ENCODE data around the gene UACA.
"Not testable (repeated sequence)": the region's sequence is repeated elsewhere in the genome, so short reads cannot be mapped to it uniquely, and the experiment has no call there.

UACA gene

GRCh38 chr15:70672081-70672480 is 91.3 kb downstream of the UACA start:
- DNase-seq (ENCODE audit: insufficient read length, low spot score) (no peak), FAIRE-seq (peak; percentile 75)

GRCh38 chr15:70670680-70671079 is 92.7 kb downstream of the UACA start:
- FAIRE-seq (no peak), DNase-seq (ENCODE audit: insufficient read length, low spot score) (no peak)

DNA sequence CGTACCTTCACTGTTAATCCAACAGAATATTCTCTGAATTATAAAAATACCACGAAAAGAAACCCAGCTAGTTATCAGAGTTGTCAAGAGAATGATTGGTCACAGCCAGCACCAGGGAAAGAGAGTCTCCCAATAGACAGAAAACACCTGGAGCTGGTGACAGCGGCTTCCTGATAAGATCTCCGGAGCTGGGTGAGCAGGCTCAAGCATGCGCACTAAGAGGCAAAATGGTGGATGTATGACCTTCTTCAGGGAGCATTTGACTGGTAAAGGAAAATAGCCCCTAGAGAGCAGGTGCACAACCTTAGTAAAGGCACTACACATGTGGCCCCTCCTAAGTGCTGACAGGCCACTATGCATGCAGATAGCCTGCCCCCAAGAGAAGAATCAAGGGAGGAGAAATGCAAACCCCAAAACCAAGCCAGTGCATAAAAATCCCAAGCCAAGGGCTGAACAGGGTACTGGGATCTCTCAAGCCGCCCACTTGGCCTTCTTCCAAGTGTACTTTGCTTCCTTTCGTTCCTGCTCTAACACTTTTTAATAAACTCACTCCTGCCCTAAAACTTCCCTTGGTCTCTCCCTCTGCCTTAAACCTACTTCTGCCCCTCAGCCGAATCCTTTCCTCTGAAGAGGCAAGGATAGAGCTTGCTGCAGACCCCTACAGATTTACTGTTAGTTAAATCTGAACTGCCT is 93.2 kb downstream of the UACA start:
- no peak for FAIRE-seq
- no peak for DNase-seq (ENCODE audit: insufficient read length, low spot score)

GRCh38 chr15:70669006-70669602 is 94.3 kb downstream of the UACA start:
- no peak for DNase-seq (ENCODE audit: insufficient read length, low spot score)
- FAIRE-seq, result peak; percentile 87

DNA sequence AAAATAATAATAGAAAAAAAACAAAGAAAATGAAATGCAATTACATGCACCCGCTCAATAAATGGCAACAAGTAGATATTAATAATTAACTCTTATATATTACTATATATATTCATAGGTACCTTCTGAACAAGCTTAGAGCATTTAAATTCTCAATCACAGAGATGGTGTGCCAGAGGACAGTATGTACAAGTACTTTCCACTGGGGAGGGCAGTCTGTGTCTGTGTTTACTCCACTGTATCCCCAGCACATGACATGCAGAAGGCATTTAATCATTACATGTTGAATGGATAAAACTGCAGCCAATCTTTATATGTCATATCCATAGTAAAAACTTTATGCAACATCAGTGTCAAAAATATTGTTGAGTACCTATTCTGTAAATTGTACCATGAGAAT is 97.8 kb downstream of the UACA start:
- DNase-seq (ENCODE audit: insufficient read length, low spot score) (no peak), FAIRE-seq (no peak)

DNA sequence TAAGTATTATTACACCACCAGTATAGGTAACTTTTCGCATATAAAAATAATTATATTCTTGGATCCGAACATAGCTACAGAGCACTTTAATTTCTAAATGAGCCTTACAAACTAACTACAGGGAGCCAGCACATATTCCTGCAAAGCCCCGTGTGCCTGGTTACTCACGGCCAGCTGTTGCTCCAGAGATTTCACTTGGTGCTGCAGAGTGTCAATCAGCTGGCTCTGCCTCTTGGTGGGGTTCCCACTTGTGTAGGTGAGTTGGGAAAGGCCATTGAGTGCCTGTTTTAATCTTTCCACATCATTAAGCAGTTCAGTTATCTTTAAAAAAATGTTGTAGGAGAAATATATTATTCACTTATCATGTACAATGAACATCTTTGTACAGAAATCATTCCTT is 98.9 kb downstream of the UACA start:
- FAIRE-seq (no peak), DNase-seq (ENCODE audit: insufficient read length, low spot score) (no peak)

DNA sequence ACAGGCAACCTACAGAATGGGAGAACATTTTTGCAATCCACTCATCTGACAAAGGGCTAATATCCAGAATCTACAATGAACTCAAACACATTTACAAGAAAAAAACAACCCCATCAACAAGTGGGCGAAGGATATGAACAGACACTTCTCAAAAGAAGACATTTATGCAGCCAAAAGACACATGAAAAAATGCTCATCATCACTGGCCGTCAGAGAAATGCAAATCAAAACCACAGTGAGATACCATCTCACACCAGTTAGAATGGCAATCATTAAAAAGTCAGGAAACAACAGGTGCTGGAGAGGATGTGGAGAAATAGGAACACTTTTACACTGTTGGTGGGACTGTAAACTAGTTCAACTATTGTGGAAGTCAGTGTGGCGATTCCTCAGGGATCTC is 100.3 kb downstream of the UACA start:
- FAIRE-seq; DNase-seq (ENCODE audit: insufficient read length, low spot score): not testable (repeated sequence)

- FAIRE-seq, result no peak
Observed at GRCh38 chr15:70659662-70660061, 103.7 kb downstream of the UACA start.

DNA sequence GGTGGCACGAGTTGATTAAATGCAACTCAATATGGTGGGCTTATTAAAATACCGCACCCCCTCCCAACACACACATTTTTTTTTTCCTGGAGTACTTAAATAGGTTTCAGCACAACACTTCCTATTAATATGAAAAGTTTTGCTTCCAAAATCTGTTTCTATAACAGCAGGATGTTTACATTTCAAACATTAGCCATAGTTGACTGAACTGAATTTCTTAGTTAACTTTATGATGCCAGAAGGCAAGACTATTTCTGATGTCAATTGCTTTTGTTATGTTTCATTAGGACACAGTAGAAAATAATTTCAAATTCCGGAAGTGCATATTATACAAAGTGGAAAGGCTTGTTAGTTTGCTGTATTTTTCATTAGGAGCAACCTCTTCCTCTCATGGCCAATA is 104.7 kb downstream of the UACA start:
- FAIRE-seq, result no peak

More at GRCh38 chr15:70659662-70660061, 103.7 kb downstream of the UACA start:
- no peak for DNase-seq (ENCODE audit: insufficient read length, low spot score)

GRCh38 chr15:70653426-70653825 is 109.9 kb downstream of the UACA start:
- FAIRE-seq (no peak), DNase-seq (ENCODE audit: insufficient read length, low spot score) (no peak)

More for the DNA sequence above, 104.7 kb downstream of the UACA start:
- no peak for DNase-seq (ENCODE audit: insufficient read length, low spot score)

- no peak for DNase-seq (ENCODE audit: insufficient read length, low spot score)
- FAIRE-seq, result no peak
Observed at GRCh38 chr15:70652341-70652740, 111.0 kb downstream of the UACA start.

GRCh38 chr15:70651303-70651845 is 112.0 kb downstream of the UACA start:
- no peak for FAIRE-seq

DNA sequence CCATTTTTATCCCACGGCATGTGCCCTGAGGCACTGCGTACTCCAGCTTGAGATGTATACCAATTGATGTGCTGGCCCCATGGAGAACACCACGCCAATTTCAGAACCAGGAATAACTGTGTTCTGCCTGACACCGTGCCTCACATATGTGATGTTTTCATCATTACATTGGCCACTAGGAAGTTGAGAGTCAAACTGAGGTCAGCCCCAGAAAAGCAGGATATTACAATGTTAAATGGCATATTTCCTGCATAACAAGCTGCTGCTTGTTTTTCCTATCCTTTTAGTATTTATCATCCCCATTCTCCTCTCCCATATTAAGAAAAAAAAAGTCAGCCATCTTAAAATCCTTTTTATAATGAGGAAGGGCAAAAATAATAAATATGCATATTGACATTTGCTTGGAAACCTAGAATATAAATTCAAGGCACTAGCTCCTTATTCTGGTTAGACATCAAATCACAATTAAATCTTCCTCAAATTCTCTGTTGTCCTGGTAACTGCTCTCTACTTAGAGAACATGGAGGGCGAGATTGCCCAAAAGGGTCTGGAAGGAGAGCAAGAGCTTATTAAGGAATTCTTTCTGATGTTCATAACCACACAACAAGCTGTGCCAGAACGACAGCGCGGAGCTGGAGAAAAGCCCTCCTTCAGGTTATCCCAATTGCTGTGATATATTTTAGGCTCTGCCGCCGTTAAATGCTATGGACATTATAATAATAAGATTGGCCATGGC is 112.6 kb downstream of the UACA start:
- no peak for DNase-seq (ENCODE audit: insufficient read length, low spot score)
- no peak for FAIRE-seq

More at GRCh38 chr15:70651303-70651845, 112.0 kb downstream of the UACA start:
- DNase-seq (ENCODE audit: insufficient read length, low spot score), result no peak

DNA sequence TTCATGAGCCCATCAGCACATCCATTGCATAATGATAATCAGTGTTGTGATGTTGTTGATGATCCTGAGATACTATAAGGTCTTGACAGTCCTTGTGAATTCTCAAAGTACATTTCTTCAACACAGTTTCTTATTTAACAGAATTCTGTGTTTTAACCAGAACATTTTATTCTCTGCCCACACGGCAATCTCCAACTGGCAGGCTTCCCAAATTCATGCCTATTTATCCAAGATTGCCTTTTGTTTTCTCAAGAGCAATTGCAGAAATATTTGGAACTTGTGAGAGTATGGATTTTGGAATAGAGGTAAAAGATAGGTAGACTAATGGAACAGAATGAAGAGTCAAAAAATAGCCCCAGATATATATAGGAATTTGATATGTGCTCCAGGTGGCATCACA is 116.0 kb downstream of the UACA start:
- DNase-seq (ENCODE audit: insufficient read length, low spot score) (no peak), FAIRE-seq (no peak)

DNA sequence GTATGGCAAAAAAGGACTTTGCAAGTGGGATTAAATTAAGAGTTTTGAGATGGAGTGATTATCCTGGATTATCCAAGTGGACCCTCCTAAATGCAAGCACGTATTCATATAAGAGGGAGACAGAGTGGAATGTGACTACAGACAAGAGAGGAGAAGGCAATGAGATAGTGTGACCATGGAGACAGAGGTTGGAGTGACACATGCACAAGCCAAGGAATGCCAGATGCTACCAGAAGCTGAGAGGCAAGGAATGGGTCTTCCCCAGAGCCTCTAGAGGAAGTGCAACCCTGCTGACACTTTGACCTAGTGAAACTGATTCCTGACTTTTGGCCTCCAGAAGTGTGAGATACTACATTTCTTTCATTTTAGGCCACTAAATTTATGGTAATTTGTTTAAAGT is 117.2 kb downstream of the UACA start:
- DNase-seq (ENCODE audit: insufficient read length, low spot score), result no peak
- FAIRE-seq, result no peak

GRCh38 chr15:70643783-70644125 is 119.6 kb downstream of the UACA start:
- FAIRE-seq, result no peak
- DNase-seq (ENCODE audit: insufficient read length, low spot score), result no peak

DNA sequence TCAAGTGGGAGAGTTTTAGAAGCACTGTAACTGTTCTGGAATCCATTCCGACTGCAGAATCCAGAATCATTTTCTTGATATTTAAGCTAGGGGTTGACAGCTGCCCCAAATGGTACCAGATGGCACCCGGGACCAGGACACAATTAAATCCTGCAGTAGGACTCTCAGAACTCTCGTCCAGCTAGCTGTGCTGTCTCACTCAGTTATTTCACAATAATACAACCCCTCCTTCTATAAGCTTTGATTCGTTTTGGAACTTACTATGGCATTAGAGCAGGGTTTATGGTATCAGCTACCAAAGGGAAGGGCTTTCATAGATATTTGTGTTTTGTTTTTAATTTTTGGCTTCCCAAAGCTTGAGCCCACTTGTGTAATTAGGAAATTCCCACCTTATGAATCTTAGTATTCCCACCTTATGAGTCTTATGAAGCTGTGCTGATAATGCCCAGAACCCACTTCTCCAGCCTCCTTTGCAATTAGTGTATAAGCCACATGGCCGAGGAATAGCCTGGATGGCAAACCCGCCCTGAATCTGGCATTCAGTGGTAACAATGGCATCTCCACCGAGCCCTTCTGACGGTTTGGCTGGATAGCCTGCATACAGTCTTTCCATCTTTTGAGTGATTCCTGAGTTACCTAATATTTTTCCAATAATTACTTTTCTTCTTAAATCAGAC is 120.1 kb downstream of the UACA start:
- FAIRE-seq (no peak), DNase-seq (ENCODE audit: insufficient read length, low spot score) (no peak)

DNA sequence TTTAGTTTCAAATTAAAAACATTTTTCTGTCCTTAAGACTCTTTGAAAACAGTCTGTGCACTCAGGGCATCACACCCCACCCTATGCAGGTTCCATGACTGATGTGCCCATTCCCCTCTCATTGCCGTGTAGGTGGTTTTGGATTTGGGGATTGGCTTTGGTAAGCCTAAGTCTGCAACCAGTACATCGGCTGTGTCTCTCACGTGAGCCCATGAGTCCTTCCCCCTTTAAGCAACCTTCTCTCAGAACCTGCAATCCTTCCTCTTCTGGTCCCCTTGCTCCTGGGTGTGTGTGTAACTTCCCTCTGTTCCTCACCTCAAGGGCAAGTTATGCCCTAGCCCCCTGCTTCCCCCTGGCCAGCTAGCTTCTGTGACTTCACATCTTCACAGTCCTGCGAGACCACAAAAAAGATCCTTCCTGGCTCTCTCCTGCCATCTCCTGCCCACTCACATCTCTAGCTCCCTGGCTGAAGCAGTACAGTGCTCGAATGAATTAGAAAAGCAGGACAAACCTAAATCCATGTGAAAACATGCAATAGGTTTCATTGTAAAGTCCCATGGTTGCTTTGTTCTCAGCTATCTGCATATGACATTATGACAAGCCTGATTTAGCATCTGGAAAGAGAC is 126.7 kb downstream of the UACA start:
- FAIRE-seq (no peak), DNase-seq (ENCODE audit: insufficient read length, low spot score) (no peak)

DNA sequence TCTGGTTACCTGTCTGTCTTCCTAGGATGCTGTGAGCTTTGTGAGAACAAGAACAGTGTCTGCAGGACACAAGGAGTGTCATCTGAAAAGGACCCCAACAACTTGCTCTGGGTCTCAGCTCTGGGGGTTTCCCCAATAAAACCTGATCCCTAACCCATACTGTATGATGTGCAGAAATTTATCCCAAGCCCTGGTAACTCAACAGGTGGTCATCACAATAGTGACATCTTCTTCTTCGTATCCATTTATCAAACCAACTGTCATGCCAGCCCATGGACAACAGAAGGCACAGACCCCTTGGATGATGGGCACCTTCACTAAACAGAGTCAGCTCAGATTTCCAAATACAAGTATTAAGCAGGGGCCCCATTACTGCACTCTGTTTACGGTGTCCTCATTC is 127.5 kb downstream of the UACA start:
- no peak for FAIRE-seq
- DNase-seq (ENCODE audit: insufficient read length, low spot score), result no peak

DNA sequence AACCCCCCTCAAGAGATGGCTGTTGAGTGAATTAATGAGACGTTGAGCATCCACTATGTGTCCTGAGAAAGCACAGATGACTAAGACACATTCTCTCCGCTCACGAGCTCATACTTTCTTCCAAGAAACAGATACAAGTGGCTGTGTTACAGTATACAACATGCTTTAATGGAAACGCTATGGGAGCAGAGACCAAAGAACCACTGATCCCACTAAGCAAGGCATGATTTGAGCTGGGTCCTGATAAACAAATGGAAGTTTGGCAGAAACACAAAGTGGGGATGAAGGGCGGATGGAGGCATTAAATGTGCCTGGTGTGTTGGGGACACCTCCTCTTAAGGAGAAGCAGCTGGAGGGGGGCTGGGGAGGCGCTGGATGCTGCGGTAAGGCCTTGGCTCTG is 129.4 kb downstream of the UACA start:
- DNase-seq (ENCODE audit: insufficient read length, low spot score), result no peak
- no peak for FAIRE-seq
